HCT116 (cell line): ENCODE data around the gene SLC44A1. TPM values are rescaled to one million over a fixed set of nuclear protein-coding genes. Genes with fewer than 3 reads are reported as not detected.

Experiments
- ATAC-seq: fragments of 200-7000 bp; cut with Tn5 transposase; 2 replicates; pipeline ENCODE4 v1.9.1; 2020; ENCODE audit warnings: mild to moderate bottlenecking, moderate library complexity
- BruUV-seq: library from RNA; stranded (reverse); fragments of 400-500 nt; replicated peaks from 2 replicates; lab custom pipeline; 2021; lab: Mats Ljungman, UMichigan
- CTCF ChIA-PET: fragments of 300-600 bp; sonication (Branson Sonifier 250); formaldehyde crosslinking; loops from one replicate; lab custom pipeline; 2021; ENCODE audit warnings: antibody characterized with exemption; lab: Charles Lee
- POLR2A ChIA-PET: fragments of 300-600, 350-600 bp; sonication (Branson Sonifier 250); formaldehyde crosslinking; loops from one replicate; lab custom pipeline; 2021; ENCODE audit warnings: antibody characterized with exemption; lab: Charles Lee
- RAD21 ChIA-PET, 2 experiments: fragments of 300-600 bp; sonication (Branson Sonifier 250); formaldehyde crosslinking; loops; one replicate each; lab custom pipeline; 2023; ENCODE audit warnings: low total read pairs in 2 of 2; ENCODE audit not compliant: uncharacterized antibody in 2 of 2, unreplicated experiment in 2 of 2, low non-redundant PET in 1 of 2; lab: Charles Lee
- DNase-seq: peaks from one replicate; pipeline ENCODE4 v3.0.0-alpha.2; 2010; ENCODE audit warnings: low read depth, low spot score
- H2AFZ ChIP-seq: fragments of 200-600 bp; shearing (Covaris generic), sonication (generic); 2 replicates; pipeline ENCODE4 v1.6.1; 2017; ENCODE audit warnings: low read depth, mixed run types, mixed read lengths, antibody characterized with exemption, low read length; ENCODE audit not compliant: poor library complexity, severe bottlenecking
- H3K27ac ChIP-seq: 2 replicates; pipeline ENCODE4 v1.5.1; 2012; ENCODE audit warnings: low read depth, low read length
- H3K27me3 ChIP-seq: fragments of 200-600 bp; sonication (generic); 2 replicates; pipeline ENCODE4 v1.6.1; 2016; ENCODE audit warnings: mixed run types, low read length, mixed read lengths; ENCODE audit not compliant: insufficient read depth
- H3K36me3 ChIP-seq, 2 experiments: fragments of 200-500 bp in 1 of 2; fragments of 200-600 bp in 1 of 2; sonication (Bioruptor generic) in 1 of 2; sonication (generic) in 1 of 2; 2 replicates each; pipeline versions ENCODE4 v1.5.1 to v1.6.1; 2014 to 2016; ENCODE audit warnings: low read length in 2 of 2, inconsistent platforms in 1 of 2, mixed read lengths in 1 of 2, mixed run types in 1 of 2; ENCODE audit not compliant: insufficient read depth in 2 of 2, control insufficient read depth in 1 of 2
- H3K4me1 ChIP-seq, 2 experiments: fragments of 200-600 bp in 1 of 2; sonication (generic) in 1 of 2; 2 replicates each; pipeline versions ENCODE4 v1.5.1 to v1.6.1; 2012 to 2017; ENCODE audit warnings: low read length in 2 of 2, inconsistent platforms in 1 of 2, mild to moderate bottlenecking in 1 of 2, mixed read lengths in 1 of 2, mixed run types in 1 of 2, moderate library complexity in 1 of 2; ENCODE audit not compliant: insufficient read depth in 2 of 2, control insufficient read depth in 1 of 2
- H3K4me2 ChIP-seq: fragments of 200-600 bp; sonication (generic); 2 replicates; pipeline ENCODE4 v1.6.1; 2017; ENCODE audit warnings: mixed run types, low read length, mixed read lengths
- H3K4me3 ChIP-seq, 2 experiments: fragments of 200-600 bp in 1 of 2; sonication (generic) in 1 of 2; replicated peaks in 1 of 2; 2 replicates each; pipeline ENCODE4 v1.5.1; 2011 to 2016; ENCODE audit warnings: low read length in 2 of 2, control low read depth in 1 of 2, low read depth in 1 of 2, mild to moderate bottlenecking in 1 of 2, mixed read lengths in 1 of 2, mixed run types in 1 of 2
- H3K79me2 ChIP-seq: fragments of 200-600 bp; sonication (generic); 2 replicates; pipeline ENCODE4 v1.6.1; 2017; ENCODE audit warnings: mild to moderate bottlenecking, mixed run types, low read length, moderate library complexity, mixed read lengths; ENCODE audit not compliant: insufficient read depth
- H3K9ac ChIP-seq: fragments of 200-600 bp; sonication (generic); 2 replicates; pipeline ENCODE4 v1.6.1; 2016; ENCODE audit warnings: low read length, mixed read lengths
- H3K9me2 ChIP-seq: fragments of 200-600 bp; sonication (generic), shearing (Covaris generic); 2 replicates; pipeline ENCODE4 v1.6.1; 2017; ENCODE audit warnings: mixed run types, mild to moderate bottlenecking, moderate library complexity; ENCODE audit not compliant: insufficient read depth
- H3K9me3 ChIP-seq, 2 experiments: fragments of 200-500 bp in 1 of 2; fragments of 200-600 bp in 1 of 2; sonication (Bioruptor generic) in 1 of 2; sonication (generic) in 1 of 2; 2 replicates each; pipeline ENCODE4 v1.6.1; 2014 to 2017; ENCODE audit warnings: low read length in 2 of 2, mixed read lengths in 2 of 2, inconsistent platforms in 1 of 2, low read depth in 1 of 2, mild to moderate bottlenecking in 1 of 2, mixed run types in 1 of 2, moderate library complexity in 1 of 2; ENCODE audit not compliant: control insufficient read depth in 1 of 2, insufficient read depth in 1 of 2
- H4K20me1 ChIP-seq: fragments of 200-600 bp; sonication (generic), shearing (Covaris generic); 2 replicates; pipeline ENCODE4 v1.6.1; 2017; ENCODE audit warnings: mixed run types, mild to moderate bottlenecking, moderate library complexity; ENCODE audit not compliant: insufficient read depth
- ATF3 ChIP-seq: IDR thresholded peaks from 2 replicates; pipeline ENCODE4 v1.6.1; 2012
- CBX3 ChIP-seq: IDR thresholded peaks from 2 replicates; pipeline ENCODE4 v1.6.1; 2012; ENCODE audit warnings: low read depth
- ELF1 ChIP-seq: IDR thresholded peaks from 2 replicates; pipeline ENCODE4 v1.6.1; 2012; ENCODE audit warnings: low read depth, borderline replicate concordance
- EZH2 ChIP-seq: fragments of 200-600 bp; sonication (generic); IDR thresholded peaks from 2 replicates; pipeline ENCODE4 v1.6.1; 2017; ENCODE audit warnings: antibody characterized with exemption, mixed run types
- EZH2phosphoT487 ChIP-seq: fragments of 200-600 bp; IDR thresholded peaks from 2 replicates; pipeline ENCODE4 v1.6.1; 2018; ENCODE audit warnings: antibody characterized with exemption, borderline replicate concordance
- JUND ChIP-seq: IDR thresholded peaks from 2 replicates; pipeline ENCODE4 v1.6.1; 2012
- POLR2A ChIP-seq: IDR thresholded peaks from 2 replicates; pipeline ENCODE4 v1.7.0; 2011; ENCODE audit warnings: borderline replicate concordance; ENCODE audit not compliant: insufficient read depth, insufficient read length; ENCODE audit errors: extremely low read depth
- RAD21 ChIP-seq: IDR thresholded peaks from 2 replicates; pipeline ENCODE4 v1.6.1; 2012; ENCODE audit warnings: low read depth, mild to moderate bottlenecking
- TCF7L2 ChIP-seq: IDR thresholded peaks from 2 replicates; pipeline ENCODE4 v1.7.0; 2011; ENCODE audit warnings: borderline replicate concordance, inconsistent platforms; ENCODE audit not compliant: insufficient read depth, insufficient read length; ENCODE audit errors: extremely low read depth
- ZBTB33 ChIP-seq: IDR thresholded peaks from 2 replicates; pipeline ENCODE4 v1.6.1; 2011; ENCODE audit warnings: mild to moderate bottlenecking, low read length, moderate library complexity; ENCODE audit not compliant: insufficient replicate concordance; ENCODE audit errors: extremely low read depth
- ZNF274 ChIP-seq: fragments of 200-500 bp; sonication (Bioruptor generic); IDR thresholded peaks from 2 replicates; pipeline ENCODE4 v1.6.1; 2014; ENCODE audit warnings: mild to moderate bottlenecking, low read depth, low read length, inconsistent platforms
- intact Hi-C: fragments of 100-400 bp; cut with micrococcal nuclease; formaldehyde crosslinking; loops from 2 replicates; pipeline ENCODE4 v1.10.0; 2022
- total RNA-seq: library from RNA; stranded (reverse); gene quantifications from one replicate; pipeline ENCODE4 v1.2.1, GENCODE V29; 2021; ENCODE audit not compliant: unreplicated experiment
- TF ChIP-seq, protein P1 (sequence below): IDR thresholded peaks from 2 replicates; pipeline ENCODE4 v1.6.1; 2012
- TF ChIP-seq, protein P2 (sequence below): IDR thresholded peaks from 2 replicates; pipeline ENCODE4 v1.6.1; 2012; ENCODE audit warnings: low read depth

SLC44A1 gene
- total RNA-seq, 1 experiment from 2014 or later, result 44.1 TPM

DNA sequence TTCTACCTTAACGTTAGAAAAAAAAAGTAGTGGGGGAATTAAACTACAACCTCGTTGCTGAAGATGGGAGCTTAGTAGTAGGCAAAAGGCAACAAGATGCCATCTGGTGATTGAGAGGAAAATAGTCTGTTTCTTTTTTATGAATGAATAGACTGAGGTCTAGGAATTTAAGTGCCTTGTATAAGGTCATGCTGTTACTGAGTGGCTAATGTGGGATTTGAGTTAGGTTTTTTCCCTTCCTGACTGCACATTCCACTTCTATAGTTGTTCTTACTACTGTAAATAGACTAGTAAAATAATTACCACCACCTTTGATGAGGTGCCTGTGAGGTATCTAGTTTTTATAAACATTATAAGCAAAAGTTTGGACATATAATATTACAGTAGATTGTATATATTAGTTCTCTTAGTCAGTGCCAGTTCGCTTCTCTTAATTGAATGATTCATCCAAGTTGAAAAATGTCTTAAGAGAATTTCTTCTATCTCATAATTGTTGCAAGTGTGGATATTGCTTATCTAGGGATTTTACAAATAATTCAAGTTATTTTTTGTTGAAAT is 222.5 kb downstream of the SLC44A1 start:
- intact Hi-C loops, result no loop called here
- no peak for ATAC-seq
- H2AFZ ChIP-seq, result no peak overlapping the region
- H3K36me3 ChIP-seq, result peaks cover 4 to 17% of the 10 kb centered on the region in 2 experiments; a peak in 2 of 4 replicates
- DNase-seq, result no peak
- H3K27ac ChIP-seq, result no peak overlapping the region
- ChIA-PET POLR2A (no interaction called here), RAD21 (no interaction called here), CTCF (no interaction called here)
- BruUV-seq, result no TSS peak
- TF ChIP-seq ZBTB33, result no peak
- TF ChIP-seq, protein P1, sequence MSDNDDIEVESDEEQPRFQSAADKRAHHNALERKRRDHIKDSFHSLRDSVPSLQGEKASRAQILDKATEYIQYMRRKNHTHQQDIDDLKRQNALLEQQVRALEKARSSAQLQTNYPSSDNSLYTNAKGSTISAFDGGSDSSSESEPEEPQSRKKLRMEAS, result no peak
- no peak for TF ChIP-seq CBX3
- TF ChIP-seq, protein P2, sequence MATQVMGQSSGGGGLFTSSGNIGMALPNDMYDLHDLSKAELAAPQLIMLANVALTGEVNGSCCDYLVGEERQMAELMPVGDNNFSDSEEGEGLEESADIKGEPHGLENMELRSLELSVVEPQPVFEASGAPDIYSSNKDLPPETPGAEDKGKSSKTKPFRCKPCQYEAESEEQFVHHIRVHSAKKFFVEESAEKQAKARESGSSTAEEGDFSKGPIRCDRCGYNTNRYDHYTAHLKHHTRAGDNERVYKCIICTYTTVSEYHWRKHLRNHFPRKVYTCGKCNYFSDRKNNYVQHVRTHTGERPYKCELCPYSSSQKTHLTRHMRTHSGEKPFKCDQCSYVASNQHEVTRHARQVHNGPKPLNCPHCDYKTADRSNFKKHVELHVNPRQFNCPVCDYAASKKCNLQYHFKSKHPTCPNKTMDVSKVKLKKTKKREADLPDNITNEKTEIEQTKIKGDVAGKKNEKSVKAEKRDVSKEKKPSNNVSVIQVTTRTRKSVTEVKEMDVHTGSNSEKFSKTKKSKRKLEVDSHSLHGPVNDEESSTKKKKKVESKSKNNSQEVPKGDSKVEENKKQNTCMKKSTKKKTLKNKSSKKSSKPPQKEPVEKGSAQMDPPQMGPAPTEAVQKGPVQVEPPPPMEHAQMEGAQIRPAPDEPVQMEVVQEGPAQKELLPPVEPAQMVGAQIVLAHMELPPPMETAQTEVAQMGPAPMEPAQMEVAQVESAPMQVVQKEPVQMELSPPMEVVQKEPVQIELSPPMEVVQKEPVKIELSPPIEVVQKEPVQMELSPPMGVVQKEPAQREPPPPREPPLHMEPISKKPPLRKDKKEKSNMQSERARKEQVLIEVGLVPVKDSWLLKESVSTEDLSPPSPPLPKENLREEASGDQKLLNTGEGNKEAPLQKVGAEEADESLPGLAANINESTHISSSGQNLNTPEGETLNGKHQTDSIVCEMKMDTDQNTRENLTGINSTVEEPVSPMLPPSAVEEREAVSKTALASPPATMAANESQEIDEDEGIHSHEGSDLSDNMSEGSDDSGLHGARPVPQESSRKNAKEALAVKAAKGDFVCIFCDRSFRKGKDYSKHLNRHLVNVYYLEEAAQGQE, result no peak
- TF ChIP-seq RAD21, result no peak
- no peak for TF ChIP-seq JUND
- TF ChIP-seq EZH2, result no peak
- TF ChIP-seq EZH2phosphoT487, result no peak
- TF ChIP-seq ATF3, result no peak
- TF ChIP-seq POLR2A, result no peak
- no peak for TF ChIP-seq ZNF274
- no peak for TF ChIP-seq ELF1
- TF ChIP-seq TCF7L2, result no peak
- H3K4me3 ChIP-seq, result no peak overlapping the region
- no peaks in the 10 kb centered on the region for H3K27me3 ChIP-seq
- H4K20me1 ChIP-seq, result no peaks in the 10 kb centered on the region
- no peak overlapping the region for H3K4me2 ChIP-seq
- H3K9me3 ChIP-seq, result no peaks in the 10 kb centered on the region
- peaks cover 9% of the 10 kb centered on the region; the same call in 1 of the 2 replicates for H3K79me2 ChIP-seq
- H3K9me2 ChIP-seq, result no peaks in the 10 kb centered on the region
- no peaks in the 10 kb centered on the region for H3K4me1 ChIP-seq
- H3K9ac ChIP-seq, result no peak overlapping the region
